ENCODE measurements around the gene SGSM2.

SGSM2 gene

DNA sequence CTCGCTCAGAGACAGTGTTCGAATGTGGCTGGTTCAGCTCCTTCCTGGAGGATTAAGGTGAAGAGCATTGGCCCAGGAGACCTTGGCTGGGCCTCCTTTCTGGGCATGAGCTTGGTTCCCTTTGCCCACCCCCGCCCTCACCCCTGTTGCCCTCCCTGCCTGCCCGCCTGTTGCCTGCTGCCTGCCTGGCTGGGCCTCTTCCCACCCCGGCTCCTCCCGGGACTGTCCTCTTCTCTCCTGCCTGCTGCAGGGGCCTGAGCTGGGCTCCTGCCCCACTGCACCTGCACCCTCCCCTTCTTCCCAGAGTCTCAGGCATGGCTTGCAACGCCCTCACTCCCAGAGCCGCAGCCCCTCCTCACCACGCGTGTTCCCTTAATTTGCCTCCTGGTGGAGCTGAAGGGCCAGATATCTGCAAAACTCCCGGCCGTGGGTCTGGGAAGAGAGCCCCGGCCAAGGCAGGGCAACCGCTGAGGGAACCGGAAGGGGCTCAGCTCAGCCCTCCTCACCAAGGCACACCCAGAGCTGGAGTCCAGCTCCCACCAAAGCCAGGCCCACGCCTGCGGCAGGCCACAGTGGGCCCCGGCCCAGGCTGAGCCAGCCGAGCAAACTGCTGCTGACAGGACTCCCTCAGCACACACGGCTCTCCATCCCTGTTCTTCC lies 32.4 kb downstream of the SGSM2 start:
- DNase-seq: no peak

DNA sequence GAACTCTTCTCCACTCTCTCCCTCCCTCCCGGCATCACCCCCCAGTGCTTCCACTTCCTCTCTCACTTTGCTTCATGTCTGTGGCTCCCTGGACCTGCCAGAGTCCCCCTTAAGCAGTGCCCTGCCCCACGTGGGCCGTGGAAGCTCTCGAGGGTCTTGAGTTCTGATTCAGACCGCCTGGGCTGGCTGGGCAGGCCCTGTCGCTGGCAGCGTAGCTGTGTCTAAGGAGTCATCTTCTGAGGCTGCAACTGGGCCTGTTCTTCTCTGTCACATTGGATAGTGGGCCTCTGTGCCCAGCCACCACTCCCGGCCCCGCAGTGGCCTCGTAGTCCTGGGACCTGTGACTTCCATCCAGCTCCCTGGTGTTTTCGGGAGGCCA lies 32.9 kb downstream of the SGSM2 start:
- no peak for DNase-seq

DNA sequence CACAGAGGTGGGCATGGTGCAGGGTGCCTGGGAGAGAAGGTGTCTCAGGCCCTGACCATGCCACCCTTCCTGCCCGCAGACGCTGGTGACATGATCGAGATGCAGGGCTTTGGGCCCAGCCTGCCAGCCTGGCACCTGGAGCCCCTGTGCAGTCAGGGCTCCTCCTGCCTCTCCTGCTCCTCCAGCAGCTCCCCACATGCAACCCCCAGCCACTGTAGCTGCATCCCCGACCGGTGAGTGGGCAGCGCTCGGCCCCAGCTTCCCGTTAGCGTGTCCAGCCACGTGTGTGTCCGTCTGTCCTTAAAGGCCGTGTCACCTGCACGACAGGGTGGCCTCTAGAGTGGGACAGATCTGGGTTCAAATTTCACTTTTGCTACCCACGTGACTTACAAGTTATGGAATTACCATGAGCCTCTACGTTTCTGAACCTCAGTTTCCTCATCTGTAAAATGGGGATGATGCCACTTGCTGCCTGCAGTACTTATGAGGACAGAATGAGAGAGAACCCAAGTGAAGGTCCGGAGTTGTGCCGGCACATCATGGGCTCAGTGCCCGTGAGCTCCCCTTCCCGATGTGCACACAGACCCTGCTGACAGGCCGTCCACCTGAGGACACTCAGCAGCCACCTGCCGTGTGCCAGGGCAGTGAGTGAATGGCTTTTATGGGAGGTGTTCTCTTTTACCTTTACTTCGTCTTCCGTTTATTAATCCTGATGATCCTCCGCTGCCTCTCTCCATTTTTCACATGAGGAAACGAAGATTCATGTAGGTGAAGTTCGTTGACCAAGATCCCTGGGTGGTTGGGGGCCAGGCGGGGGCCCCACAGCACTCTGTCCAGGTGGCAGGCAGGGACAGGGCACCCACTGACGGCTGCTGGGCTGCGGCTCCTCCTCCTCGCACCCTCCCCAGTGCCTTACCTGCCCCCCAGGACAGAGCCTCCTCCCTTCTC lies 34.2 kb downstream of the SGSM2 start:
- DNase-seq: no peak

DNA sequence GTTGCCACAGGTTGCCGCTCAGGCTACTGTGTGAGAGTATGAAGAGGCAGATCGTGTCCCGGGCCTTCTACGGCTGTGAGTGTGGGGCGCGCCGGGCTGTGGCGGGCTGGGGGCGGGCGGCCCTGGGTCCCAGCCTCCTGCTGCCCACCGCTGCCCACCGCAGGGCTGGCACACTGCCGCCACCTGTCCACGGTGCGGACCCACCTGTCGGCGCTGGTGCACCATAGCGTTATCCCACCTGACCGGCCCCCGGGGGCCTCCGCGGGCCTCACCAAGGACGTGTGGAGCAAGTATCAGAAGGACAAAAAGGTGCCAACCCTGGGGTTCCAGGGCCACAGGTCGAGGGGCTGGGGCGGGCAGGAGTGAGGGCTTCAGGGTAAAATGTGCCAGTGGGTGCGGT lies 34.9 kb downstream of the SGSM2 start:
- DNase-seq: no peak

DNA sequence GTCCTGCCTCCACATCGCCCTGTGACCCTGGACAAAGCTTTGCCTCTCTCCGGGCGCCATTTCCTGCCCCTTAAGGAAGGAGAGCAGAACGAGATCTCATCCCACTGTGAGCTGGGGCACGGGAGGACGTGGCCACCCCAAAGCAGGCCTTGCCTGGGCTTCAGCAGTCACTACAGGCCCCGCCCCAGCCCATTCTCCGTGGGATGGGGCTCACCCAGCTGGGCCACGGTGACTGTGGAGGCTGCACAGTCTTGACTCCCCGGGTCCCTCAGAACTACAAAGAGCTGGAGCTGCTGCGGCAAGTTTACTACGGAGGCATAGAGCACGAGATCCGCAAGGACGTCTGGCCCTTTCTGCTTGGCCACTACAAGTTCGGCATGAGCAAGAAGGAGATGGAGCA lies 35.4 kb downstream of the SGSM2 start:
- DNase-seq: no peak

DNA sequence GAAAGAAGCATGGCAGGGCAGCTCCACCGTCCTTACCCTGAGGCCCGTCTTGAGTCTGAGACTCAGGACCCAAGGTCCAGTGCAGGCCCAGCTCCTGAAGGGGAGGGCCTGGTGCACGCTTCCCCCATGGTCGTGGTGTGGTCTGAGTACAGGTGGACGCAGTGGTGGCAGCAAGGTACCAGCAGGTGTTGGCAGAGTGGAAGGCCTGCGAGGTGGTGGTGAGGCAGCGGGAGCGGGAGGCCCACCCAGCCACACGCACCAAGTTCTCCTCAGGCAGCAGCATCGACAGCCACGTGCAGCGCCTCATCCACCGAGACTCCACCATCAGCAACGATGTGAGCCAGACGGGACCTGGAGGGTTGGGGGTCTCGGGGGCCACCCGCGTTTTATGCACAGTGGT lies 35.9 kb downstream of the SGSM2 start:
- no peak for DNase-seq

DNA sequence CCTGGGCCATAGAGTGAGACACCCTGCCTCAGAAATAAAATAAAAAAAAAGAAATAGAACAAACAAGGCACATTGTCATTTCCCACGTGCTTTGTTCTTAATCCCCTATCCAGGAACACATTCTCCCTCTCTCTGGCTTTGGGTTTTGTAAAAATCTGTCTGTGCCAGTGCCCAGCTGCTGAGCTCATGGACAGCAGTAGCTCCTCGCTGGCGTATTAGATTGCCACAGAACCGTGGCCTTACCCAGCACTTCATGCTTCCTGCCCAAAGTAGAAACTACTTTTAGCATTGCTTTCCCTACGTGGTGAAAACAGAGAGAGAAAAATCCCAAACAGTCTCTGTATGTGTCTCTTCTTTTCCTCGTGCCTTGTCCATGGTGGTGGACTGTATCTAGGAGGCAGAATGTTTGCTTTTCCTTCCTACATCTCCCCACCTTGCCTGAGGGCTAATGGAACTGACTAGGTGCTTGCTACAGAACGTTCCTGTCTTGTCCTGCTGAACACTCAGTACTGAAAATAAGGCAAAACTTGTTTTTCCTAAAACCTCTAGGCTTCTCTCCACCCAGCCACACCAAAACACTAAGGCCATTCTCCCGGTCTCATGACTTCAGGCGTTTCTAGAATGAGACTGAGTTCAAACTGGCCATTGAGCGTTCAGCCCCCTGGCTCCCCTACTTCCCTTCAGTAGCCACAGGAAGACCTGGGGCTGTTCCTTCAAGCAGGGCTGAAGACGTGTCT lies 37.4 kb downstream of the SGSM2 start:
- no peak for DNase-seq

DNA sequence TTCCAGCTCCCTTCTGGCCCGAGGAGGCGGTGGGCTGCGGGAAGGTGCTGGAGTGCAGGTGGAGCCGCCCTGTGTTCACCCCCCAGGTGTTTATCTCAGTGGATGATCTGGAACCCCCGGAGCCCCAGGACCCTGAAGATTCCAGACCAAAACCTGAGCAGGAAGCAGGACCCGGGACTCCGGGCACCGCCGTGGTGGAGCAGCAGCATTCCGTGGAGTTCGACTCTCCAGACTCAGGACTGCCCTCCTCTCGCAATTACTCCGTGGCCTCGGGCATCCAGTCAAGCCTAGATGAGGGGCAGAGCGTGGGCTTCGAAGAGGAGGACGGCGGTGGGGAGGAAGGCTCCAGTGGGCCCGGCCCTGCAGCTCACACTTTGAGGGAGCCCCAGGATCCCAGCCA lies 38.1 kb downstream of the SGSM2 start:
- no peak for DNase-seq

DNA sequence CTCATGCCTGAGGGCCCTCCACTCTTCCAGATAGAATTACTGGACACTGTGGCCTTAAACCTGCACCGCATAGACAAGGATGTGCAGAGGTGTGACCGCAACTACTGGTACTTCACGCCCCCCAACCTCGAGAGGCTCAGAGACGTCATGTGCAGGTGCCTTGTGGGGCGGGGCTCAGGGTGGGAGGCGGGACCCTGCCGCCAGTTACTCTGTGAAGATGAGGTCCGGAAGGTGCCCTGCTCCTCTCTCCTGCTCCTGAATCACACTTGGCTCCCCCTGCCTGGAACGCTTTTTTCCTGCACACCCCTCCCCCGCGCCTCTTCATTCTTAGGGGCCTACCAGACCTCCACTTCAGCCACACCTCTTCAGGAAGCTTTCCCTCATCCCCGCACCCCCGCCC lies 38.8 kb downstream of the SGSM2 start:
- no peak for DNase-seq

DNA sequence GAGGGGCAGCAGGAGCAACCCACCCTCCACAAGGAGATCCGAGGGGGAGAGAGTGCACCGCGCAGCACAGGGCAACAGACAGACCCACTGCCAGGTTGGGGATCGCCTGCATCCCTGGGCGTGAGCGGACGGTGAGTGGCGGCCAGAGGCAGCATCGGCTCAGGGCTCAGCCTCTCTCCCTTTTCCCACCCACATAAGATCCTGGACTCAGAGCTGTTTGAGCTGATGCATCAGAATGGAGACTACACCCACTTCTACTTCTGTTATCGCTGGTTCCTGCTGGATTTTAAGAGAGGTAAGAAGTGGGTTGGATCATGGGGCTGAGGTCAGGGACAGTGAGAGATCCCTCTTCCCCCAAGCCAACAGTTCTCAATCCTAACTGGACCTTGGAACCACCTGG lies 40.4 kb downstream of the SGSM2 start:
- peak in 1 of 4 experiments; percentile 27 for DNase-seq

DNA sequence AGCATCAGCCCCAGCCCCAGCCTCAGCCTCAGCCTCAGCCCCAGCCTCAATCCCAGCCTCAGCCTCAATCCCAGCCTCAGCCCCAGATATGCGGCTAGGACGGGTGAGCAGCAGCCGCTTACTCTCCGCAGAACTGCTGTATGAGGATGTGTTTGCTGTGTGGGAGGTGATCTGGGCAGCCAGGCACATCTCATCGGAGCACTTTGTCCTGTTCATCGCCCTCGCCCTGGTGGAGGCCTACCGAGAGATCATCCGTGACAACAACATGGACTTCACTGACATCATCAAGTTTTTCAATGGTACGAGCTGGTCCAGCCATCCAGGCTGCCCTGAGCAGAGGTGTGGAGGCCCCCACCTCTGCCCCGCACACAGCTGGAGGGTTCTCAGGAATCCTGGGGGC lies 41.6 kb downstream of the SGSM2 start:
- DNase-seq: no peak

DNA sequence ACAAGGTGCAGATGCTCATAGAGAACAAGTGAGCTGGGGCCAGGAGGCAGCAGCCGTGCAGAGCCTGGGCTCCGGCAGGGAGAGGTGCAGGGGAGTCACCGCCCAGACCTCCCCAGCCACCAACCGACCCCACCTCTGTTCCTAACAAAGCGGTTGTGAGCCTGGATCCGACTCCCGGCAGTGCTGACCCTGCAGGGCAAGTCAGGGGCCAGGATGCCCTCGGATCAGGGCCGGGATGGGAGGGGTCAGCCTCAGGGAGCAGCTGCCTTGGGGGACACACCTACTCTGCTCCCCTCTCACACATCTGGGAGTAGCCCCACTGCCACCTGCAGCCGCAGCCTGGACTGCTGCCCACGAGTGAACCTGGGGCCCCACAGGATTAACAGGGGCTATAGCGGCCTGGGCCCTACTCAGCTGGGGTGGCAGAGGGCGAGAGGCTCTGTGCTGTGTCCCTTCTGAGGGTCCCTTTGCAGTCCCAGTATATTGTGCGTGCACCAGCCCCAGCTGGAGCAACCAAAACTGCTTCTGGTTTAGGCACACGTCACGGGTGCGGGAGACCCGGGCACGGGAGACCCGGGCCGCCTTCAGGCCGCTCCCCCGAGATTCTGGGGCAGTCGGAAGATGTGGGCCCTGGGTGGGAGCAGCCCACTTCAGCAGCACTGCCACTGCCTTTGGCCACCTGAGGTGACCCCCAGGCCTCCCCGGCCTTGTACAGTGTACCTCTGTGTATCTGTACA lies 42.4 kb downstream of the SGSM2 start:
- no peak for DNase-seq

DNA sequence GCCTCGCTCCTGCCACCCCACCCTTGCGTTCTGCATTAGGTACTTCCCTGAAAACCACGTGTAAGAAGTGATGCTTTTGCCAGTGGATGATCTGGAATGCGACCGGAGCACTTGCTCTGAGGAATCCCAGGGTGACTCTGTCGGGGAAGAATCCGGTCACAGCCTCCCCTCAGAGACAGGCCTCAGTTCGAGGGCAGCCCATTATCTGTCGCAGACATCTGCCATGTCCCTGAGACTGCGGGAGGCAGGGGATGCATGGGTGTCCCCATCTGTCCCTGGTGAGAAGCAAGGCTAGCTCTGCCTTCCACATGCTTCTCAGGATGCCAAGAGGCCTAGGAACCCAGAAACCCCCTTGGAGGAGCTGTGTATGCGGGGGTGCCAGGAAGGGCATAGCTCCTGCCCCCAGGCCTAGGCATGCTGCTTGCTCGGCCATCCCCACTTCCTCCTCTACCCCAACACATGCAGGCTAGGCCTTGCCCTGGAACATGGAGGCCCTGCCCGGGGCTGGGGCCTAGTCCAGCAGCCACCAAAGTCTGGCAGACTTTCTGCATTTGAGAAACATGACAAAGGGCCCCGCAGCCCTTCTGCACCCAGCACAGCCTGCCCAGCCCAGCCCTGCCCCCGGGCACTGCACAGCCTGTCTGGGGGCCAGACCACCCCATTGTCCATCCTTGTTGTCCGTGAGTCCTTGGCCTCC lies 43.1 kb downstream of the SGSM2 start:
- DNase-seq: no peak

DNA sequence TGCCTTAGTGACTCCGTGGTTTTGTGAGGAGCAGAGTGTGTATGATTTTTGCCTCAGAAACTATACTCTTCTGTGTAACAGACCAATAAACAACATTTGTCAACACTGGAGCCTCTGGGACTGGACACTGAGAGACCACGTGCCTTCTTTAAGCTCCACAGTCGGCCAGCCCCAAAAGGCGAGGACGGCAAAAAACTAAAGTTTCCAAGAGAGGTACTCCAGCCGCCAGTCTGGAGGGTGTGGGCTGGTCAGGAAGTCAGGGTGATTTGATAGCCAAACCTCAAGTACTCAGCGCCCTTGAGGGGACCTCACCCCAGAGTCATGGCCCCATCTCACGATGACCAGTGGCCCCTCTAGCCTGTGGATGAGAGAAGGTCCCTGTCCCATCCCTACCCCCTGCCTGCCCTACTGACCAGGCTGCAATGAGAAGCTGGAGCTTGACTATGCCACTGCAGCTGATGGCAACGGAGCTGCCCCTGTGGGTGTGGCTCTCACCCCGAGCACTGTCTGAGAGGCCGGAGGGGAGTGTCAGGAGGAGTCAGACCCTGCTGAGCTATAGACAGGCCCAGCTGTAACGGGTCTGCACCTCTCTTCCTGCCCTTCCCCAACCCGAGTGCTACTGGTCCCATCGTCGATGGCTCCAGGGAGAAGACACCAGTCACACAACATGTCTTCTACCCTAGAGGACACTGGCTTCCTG lies 43.8 kb downstream of the SGSM2 start:
- DNase-seq: no peak

DNA sequence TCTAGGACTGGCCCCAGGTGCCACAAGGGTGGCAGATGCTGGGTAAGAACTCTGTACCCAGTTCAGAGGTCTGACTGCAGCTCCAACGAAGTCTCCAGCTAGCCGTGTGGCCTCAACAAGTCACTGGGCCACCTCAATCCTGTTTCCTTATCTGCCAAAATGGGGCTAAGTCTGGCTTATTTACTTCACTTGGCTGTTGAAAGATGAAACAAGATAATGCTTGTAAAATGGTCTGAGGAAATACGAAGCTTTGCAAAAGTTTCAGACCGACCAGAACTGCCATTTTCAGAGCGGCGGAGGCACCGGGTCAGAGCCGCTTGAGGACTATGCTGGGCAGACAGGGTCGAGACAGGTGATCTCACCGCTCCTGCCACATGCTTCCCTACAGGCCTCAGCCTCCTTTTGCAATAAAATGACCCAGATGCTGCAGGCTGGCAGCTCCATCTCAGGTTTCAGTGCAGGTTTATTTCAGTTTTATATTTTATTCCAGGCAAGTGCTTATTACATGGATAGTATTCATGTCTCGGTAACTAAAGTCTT lies 46.4 kb downstream of the SGSM2 start:
- no peak for DNase-seq

DNA sequence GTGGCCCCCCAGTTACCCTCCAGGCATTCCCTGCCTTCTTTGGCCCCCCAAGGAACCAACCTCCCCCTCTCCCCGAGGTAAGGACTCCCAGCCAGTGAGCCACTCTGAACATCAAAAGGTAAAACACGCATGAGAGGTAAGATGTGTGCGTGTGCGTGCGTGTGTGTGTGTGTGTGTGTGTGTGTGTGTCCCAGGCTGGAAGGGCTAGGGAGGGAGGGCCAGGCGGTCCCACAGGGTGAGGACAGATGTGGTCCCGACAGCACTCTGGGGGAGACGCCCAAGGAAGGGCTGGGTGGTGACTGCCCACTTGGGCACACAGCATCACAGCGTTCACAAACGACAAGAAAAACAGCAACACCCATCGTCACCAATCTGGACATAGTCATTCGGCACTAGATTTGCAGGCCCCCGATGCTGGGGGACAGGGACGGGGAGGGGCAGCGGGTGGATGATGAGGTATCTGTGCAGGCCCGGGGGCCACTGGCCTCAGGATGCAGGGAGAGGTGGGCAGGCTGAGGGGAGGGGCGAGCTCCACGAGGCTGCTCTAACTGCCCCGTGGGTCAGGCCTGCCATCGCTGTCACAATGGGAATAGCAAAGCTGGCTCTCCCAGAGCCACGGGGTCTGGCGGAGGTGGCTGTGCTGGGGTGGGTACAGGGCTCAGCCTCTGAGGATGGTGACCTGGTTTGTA lies 47.3 kb downstream of the SGSM2 start:
- no peak for DNase-seq

DNA sequence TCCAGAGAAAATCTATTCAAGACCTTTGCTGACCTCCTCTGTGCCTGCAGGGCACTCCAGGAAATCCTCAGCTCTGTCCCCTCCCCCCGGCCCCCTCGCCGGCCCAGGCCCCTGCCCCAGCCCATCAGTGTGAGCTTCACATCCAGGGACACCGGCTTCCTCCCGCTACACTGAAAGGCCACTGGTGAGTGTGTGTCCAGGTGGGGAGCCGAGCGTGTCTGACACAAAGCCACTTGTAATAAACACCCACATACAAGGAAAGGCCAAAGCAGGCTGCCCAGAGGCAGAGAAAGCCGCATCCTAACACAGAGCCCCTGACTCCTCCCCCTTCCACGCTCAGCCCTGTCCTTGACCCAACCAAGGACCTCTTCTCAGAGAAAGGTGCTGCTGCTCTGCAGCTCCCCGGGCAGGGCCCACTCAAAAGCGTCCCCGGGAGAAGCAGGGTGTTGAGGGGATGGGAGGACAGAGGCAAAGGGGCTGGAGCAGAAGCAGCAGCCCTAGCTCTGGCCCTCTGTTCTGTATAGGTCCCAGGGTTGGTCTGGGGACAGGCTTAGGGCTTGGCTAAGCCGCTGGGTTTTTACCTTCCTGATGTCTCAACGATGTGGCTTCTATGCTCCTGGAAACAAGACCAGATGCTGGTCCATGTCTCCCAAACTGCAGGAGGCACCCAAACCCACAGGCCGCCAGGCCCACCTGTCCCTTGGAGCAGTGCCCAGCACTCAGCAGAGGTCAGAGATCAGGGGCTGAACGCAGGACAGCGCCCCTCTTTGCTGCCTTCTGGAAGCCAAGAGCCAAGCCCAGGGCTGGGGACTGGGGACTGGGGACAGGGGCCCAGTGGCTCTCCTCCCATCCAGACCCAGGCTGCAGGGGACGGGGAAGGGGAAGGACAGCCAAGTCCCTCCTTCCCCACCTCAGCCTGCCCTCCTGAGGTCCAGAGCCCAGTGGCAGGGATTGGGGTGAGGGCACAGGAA lies 48.2 kb downstream of the SGSM2 start:
- DNase-seq: no peak

DNA sequence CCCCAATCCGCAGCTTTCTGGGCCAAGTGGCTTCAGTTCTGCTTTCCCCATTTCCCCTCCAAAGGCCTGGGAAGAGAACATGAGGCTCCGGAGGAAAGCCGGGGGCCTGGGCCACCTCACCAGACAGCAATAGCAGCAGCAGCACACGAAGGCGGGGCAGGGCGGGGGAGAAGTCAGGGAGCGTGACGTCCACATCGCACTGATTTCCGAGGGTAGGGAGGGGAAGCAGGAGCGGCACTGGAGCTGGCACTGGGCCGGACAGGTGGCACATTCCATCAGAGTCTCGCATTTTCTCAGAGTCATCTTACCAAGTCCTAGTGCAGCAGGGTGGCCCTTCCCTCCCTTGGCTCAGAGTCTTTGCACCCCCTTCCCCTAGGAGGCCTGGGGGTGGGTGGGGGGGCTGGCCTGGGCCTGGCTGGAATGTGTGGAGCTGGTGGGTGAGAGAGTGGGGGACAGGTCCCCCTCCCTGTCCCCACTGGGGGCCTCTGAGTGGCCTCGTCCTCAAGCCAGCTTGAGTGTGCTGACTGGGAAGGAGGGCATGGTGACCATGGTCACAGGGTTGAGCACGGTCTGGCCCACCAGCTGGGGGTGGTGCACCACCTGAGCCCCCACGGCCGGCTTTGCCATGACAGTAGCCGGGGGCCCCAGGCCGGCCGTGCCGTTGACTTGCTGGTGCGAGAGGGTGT lies 49.2 kb downstream of the SGSM2 start:
- no peak for DNase-seq
